Fibroblast of pulmonary artery (primary cell): ENCODE measurements around the gene AAMP.
A peak's percentile ranks its signal among the peaks of the same experiment; 100 is the strongest.
"Not testable (repeated sequence)": the region's sequence is repeated elsewhere in the genome, so short reads cannot be mapped to it uniquely, and the experiment has no call there.

ENCODE experiments used
- DNase-seq: peaks from one replicate; pipeline ENCODE4 v3.0.0-alpha.2; 2010; ENCODE audit warnings: low read depth
- H3K4me3 ChIP-seq: replicated peaks from 2 replicates; pipeline ENCODE4 v1.5.1; 2011; ENCODE audit warnings: low read depth, mild to moderate bottlenecking, control low read depth, low read length, moderate library complexity
- CTCF ChIP-seq: IDR thresholded peaks from 2 replicates; pipeline ENCODE4 v1.5.1; 2011; ENCODE audit warnings: mild to moderate bottlenecking, control low read depth, low read length, inconsistent platforms; ENCODE audit errors: missing control alignments

Gene AAMP

GRCh38 chr2:218269900-218270720 lies at the start of gene AAMP, which contains the start of gene PNKD:
TSS of gene AAMP (minus strand) at chr2:218270137. CDS start at chr2:218270086, 51 bp downstream.
TSS of gene PNKD (plus strand) at chr2:218270519. CDS start at chr2:218270536, 17 bp downstream.
- no peak for TF ChIP-seq CTCF
- peak; percentile 100 for DNase-seq

GRCh38 chr2:218318241-218318640 lies 48.3 kb upstream of the AAMP start:
- DNase-seq, result no peak
- TF ChIP-seq CTCF, result no peak
- H3K4me3 ChIP-seq, result no peak overlapping the region

More at GRCh38 chr2:218269900-218270720, at the start of gene AAMP, which contains the start of gene PNKD:
- peak within 1 kb of the TSS; percentile 97 for H3K4me3 ChIP-seq

- no peak overlapping the region for H3K4me3 ChIP-seq
- no peak for DNase-seq
- no peak for TF ChIP-seq CTCF
Measured at GRCh38 chr2:218317835-218318234, 47.9 kb upstream of the AAMP start.

- no peak overlapping the region for H3K4me3 ChIP-seq
- TF ChIP-seq CTCF, result no peak
- no peak for DNase-seq
Measured at GRCh38 chr2:218317303-218317630, 47.3 kb upstream of the AAMP start.

- DNase-seq, result no peak
- no peak for TF ChIP-seq CTCF
- no peak overlapping the region for H3K4me3 ChIP-seq
Measured at GRCh38 chr2:218315397-218315796, 45.5 kb upstream of the AAMP start.

- DNase-seq, H3K4me3 ChIP-seq: not testable (repeated sequence)
Measured at GRCh38 chr2:218314764-218315163, 44.8 kb upstream of the AAMP start.

- H3K4me3 ChIP-seq, result no peak overlapping the region
- no peak for DNase-seq
- TF ChIP-seq CTCF, result no peak
Measured at GRCh38 chr2:218313356-218313755, 43.4 kb upstream of the AAMP start.
